Esophagus muscularis mucosa (tissue), 4 donors: ENCODE results near the gene SCFD2. TPM values are rescaled to one million over a fixed set of nuclear protein-coding genes. Genes with fewer than 3 reads are reported as not detected.

Source experiments
- DNase-seq: peaks from one replicate; pipeline ENCODE4 v3.0.0-alpha.2; 2017; ENCODE audit errors: extremely low spot score
- H3K27ac ChIP-seq, 4 donors: fragments of 200-600 bp; sonication (generic); replicated peaks in 1 of 4; 1 replicate in 3 of 4; 2 replicates in 1 of 4; pipeline ENCODE4 v1.5.1; 2016 to 2019; ENCODE audit warnings: mild to moderate bottlenecking in 1 of 4
- H3K27me3 ChIP-seq, 4 donors: fragments of 200-600 bp; sonication (generic); one replicate each; pipeline versions ENCODE4 v1.5.1 to v1.6.0; 2016 to 2019
- H3K36me3 ChIP-seq, 4 donors: fragments of 200-600 bp; sonication (generic); one replicate each; pipeline ENCODE4 v1.5.1; 2016 to 2019
- H3K4me1 ChIP-seq, 4 donors: fragments of 200-600 bp; sonication (generic); one replicate each; pipeline ENCODE4 v1.5.1; 2016 to 2019
- H3K4me3 ChIP-seq, 4 donors: fragments of 200-600 bp; sonication (generic); 1 replicate in 2 of 4; 2 replicates in 2 of 4; pipeline ENCODE4 v1.5.1; 2016 to 2019; ENCODE audit warnings: mild to moderate bottlenecking in 4 of 4, moderate library complexity in 1 of 4
- H3K9me3 ChIP-seq, 4 donors: fragments of 200-600 bp; sonication (generic); 1 replicate in 3 of 4; 2 replicates in 1 of 4; pipeline ENCODE4 v1.5.1; 2016 to 2019
- EP300 ChIP-seq: sonication (generic); formaldehyde crosslinking; IDR thresholded peaks from one replicate; pipeline ENCODE4 v1.6.1; 2017; ENCODE audit warnings: antibody characterized with exemption
- POLR2A ChIP-seq: fragments of 450-650 bp; IDR thresholded peaks from one replicate; pipeline ENCODE4 v1.6.1; 2017; ENCODE audit warnings: antibody characterized with exemption, moderate library complexity, mild to moderate bottlenecking, low read depth
- POLR2AphosphoS5 ChIP-seq, 2 donors: sonication (generic); formaldehyde crosslinking; IDR thresholded peaks; one replicate each; pipeline ENCODE4 v1.6.1; 2017; ENCODE audit warnings: antibody characterized with exemption in 2 of 2
- WGBS: methylation state at CpG from one replicate; pipeline ENCODE4 v1.1.5; 2018; 5-methylcytosine and 5-hydroxymethylcytosine counted together
- intact Hi-C: fragments of 100-400 bp; cut with DNase I; formaldehyde crosslinking; loops from one replicate; pipeline ENCODE4 v1.15.1; 2023
- total RNA-seq, 4 donors: library from RNA; depleted of rRNA; stranded (reverse); fragments of >200 nt; gene quantifications; one replicate each; pipeline versions ENCODE4 v1.1.0 to v1.2.1, GENCODE V29; 2016
- TF ChIP-seq, protein P1 (sequence below), 3 experiments: fragments of 200-600 bp in 2 of 3; fragments of 450-650 bp in 1 of 3; sonication (generic) in 2 of 3; IDR thresholded peaks; one replicate each; pipeline ENCODE4 v1.5.1; 2017 to 2019; ENCODE audit warnings: antibody characterized with exemption in 3 of 3, mild to moderate bottlenecking in 2 of 3, moderate library complexity in 1 of 3

The SCFD2 gene
- total RNA-seq, 4 donors from 2014 or later, result 10.0 to 15.7 (median 12.7) TPM

DNA sequence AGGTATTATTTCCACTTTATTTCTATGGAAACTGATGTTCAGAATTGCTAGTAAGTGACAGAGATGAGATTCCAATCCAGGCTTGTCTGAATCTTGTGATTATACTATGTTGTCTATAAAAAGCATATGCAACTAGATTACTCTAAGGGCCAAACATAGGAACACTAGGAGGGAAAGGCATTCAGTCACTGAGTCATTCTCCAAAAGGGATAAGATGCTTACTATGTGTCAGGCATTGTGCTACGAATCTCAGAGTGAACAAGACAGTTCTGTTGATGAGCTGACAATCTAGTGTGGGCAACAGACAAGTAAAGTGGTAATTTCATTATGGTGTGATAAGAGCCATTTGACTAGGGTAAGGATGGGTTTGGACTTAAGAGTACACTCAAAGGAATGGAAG lies 426.5 kb downstream of the SCFD2 start:
- Histone ChIP-seq H3K9me3 (no peaks in the 10 kb centered on the region), H3K27ac (no peak overlapping the region), H3K4me1 (no peaks in the 10 kb centered on the region), H3K36me3 (no peaks in the 10 kb centered on the region), H3K4me3 (no peak overlapping the region), H3K27me3 (no peaks in the 10 kb centered on the region)
- WGBS, result 92% methylated on average over 1 of the region's 1 CpG
- no peak for TF ChIP-seq EP300
- TF ChIP-seq POLR2AphosphoS5 (IDR thresholded peaks at IDR 0.05), result no peak
- TF ChIP-seq, protein P1, sequence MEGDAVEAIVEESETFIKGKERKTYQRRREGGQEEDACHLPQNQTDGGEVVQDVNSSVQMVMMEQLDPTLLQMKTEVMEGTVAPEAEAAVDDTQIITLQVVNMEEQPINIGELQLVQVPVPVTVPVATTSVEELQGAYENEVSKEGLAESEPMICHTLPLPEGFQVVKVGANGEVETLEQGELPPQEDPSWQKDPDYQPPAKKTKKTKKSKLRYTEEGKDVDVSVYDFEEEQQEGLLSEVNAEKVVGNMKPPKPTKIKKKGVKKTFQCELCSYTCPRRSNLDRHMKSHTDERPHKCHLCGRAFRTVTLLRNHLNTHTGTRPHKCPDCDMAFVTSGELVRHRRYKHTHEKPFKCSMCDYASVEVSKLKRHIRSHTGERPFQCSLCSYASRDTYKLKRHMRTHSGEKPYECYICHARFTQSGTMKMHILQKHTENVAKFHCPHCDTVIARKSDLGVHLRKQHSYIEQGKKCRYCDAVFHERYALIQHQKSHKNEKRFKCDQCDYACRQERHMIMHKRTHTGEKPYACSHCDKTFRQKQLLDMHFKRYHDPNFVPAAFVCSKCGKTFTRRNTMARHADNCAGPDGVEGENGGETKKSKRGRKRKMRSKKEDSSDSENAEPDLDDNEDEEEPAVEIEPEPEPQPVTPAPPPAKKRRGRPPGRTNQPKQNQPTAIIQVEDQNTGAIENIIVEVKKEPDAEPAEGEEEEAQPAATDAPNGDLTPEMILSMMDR (IDR thresholded peaks at IDR 0.05), result no peak
- no peak for DNase-seq
- intact Hi-C loops, result no loop called here

DNA sequence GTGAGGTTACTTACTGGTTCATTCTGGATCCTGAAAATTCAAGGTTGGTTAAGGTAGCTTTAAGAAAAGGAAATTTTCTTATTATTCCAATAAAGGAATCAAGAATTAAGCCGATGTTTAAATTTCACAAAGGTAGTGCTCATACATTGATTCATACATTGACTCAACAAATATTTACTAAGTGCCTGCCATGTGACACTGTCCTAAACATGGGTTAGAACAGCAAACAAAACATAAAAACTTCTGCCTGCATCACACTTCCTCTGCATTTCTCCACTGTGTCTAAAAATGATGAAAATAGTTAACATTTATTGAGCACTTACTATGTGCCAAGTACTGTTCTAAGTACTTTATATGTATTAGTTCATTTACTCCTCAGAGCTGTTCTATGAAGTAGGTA lies 428.0 kb downstream of the SCFD2 start:
- Histone ChIP-seq H3K4me3 (no peak overlapping the region), H3K9me3 (no peaks in the 10 kb centered on the region), H3K27ac (no peak overlapping the region), H3K36me3 (no peaks in the 10 kb centered on the region), H3K27me3 (no peaks in the 10 kb centered on the region), H3K4me1 (no peaks in the 10 kb centered on the region)
- WGBS, result 92% methylated on average over 1 of the region's 1 CpG
- DNase-seq, result no peak
- intact Hi-C loops, result no loop called here
- TF ChIP-seq POLR2AphosphoS5 (IDR thresholded peaks at IDR 0.05) (no peak), POLR2A (no peak), EP300 (no peak)
- TF ChIP-seq, protein P1 (IDR thresholded peaks at IDR 0.05), result no peak

DNA sequence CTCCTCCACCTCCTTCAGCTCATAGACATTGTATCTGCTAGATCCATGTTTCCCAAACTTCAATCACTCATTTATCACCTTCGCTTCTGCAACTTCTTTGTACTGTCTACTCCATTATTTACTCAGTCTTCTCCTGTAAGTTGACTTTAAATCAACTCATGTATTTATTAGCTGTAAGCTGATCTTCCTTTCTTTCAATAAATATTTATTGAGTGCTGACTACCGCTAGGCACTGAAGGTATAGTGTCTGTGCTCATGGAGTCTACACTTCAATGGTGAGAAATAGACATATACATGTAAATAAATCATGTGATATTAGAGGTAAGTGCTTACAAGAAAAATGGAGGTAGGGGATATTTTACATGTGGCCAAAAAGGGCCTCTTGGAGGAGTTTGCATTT lies 429.1 kb downstream of the SCFD2 start:
- intact Hi-C loops, result no loop called here
- Histone ChIP-seq H3K36me3 (no peaks in the 10 kb centered on the region), H3K4me3 (no peak overlapping the region), H3K27ac (no peak overlapping the region), H3K4me1 (no peaks in the 10 kb centered on the region), H3K27me3 (no peaks in the 10 kb centered on the region), H3K9me3 (no peaks in the 10 kb centered on the region)
- TF ChIP-seq POLR2A, result no peak
- TF ChIP-seq EP300, result no peak
- WGBS, result 93% methylated on average over 2 of the region's 2 CpGs
- DNase-seq, result no peak

DNA sequence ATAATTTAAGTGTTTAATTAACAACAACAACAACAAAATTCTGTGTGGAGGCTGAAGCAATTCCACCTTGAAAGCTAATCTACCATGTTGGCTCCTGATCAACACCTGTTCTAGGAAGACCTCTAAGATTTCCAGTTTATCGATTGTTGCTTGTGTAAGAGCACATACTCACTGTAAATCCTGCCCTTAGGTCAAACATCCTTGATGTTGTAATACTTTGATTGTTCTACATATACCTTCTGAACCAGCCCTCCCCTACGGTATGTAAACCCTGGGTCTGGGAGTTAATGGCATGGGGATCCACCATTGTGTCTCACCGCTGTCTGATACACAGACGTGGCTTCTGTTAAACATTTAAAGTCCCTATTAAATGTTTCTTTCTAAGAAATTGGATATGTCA lies 430.5 kb downstream of the SCFD2 start:
- no peaks in the 10 kb centered on the region for H3K36me3 ChIP-seq

DNA sequence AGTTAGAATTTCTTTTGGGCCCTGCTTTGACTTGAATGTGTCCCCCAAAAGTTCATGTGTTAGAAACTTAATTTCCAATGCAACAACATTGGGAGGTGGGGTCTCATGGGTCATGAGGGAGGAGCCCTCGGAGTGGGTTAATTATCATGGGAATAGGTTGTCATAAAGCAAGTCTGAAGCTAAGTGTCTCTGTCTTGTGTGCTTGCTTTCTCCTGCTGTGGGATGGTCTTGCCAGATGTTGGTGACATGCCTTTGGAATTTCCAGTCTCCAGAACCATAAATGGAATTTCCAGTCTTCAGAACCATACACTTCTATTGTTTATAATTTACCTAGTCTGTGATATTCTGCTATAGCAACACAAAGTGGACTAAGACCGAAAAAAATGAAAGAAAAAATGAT lies 432.1 kb downstream of the SCFD2 start:
- WGBS, result 91% methylated on average over 2 of the region's 2 CpGs
- Histone ChIP-seq H3K4me3 (no peak overlapping the region), H3K27ac (no peak overlapping the region), H3K36me3 (no peaks in the 10 kb centered on the region), H3K27me3 (no peaks in the 10 kb centered on the region), H3K9me3 (no peaks in the 10 kb centered on the region), H3K4me1 (no peaks in the 10 kb centered on the region)
- DNase-seq, result no peak
- intact Hi-C loops, result no loop called here
- TF ChIP-seq POLR2A, result no peak
- TF ChIP-seq, protein P1 (IDR thresholded peaks at IDR 0.05), result no peak
- TF ChIP-seq POLR2AphosphoS5 (IDR thresholded peaks at IDR 0.05), result no peak
- TF ChIP-seq EP300, result no peak

More for the DNA sequence above, 430.5 kb downstream of the SCFD2 start:
- Histone ChIP-seq H3K4me3 (no peak overlapping the region), H3K4me1 (no peaks in the 10 kb centered on the region), H3K27ac (no peak overlapping the region), H3K9me3 (no peaks in the 10 kb centered on the region), H3K27me3 (no peaks in the 10 kb centered on the region)
- 99% methylated on average over 4 of the region's 4 CpGs for WGBS
- DNase-seq, result no peak
- TF ChIP-seq, protein P1 (IDR thresholded peaks at IDR 0.05), result no peak
- no peak for TF ChIP-seq EP300
- TF ChIP-seq POLR2A, result no peak
- TF ChIP-seq POLR2AphosphoS5 (IDR thresholded peaks at IDR 0.05), result no peak
- intact Hi-C loops, result no loop called here
